Activated T-cell treated with anti-CD3 and anti-CD28 coated beads, Interleukin-2, amount 50 U/mL, for 24 hours (primary cell): ENCODE results near the gene PDLIM1.

Source experiments
- DNase-seq: peaks from one replicate; pipeline ENCODE4 v3.0.0-alpha.2; 2020
- H3K27ac Mint-ChIP-seq: 2 replicates; pipeline ENCODE4 v1.8.0; 2020; ENCODE audit warnings: mild to moderate bottlenecking, mixed read lengths
- H3K27me3 Mint-ChIP-seq: 2 replicates; pipeline ENCODE4 v1.8.0; 2020; ENCODE audit warnings: mixed read lengths
- H3K36me3 Mint-ChIP-seq: 2 replicates; pipeline ENCODE4 v1.8.0; 2020; ENCODE audit warnings: low read depth, mixed read lengths
- H3K4me1 Mint-ChIP-seq: 2 replicates; pipeline ENCODE4 v1.8.0; 2020; ENCODE audit warnings: low read depth, mixed read lengths
- H3K4me3 Mint-ChIP-seq: 2 replicates; pipeline ENCODE4 v1.8.0; 2020; ENCODE audit warnings: mild to moderate bottlenecking, moderate library complexity, mixed read lengths
- H3K9me3 Mint-ChIP-seq: 2 replicates; pipeline ENCODE4 v1.8.0; 2020; ENCODE audit warnings: mixed read lengths

Gene PDLIM1

DNA sequence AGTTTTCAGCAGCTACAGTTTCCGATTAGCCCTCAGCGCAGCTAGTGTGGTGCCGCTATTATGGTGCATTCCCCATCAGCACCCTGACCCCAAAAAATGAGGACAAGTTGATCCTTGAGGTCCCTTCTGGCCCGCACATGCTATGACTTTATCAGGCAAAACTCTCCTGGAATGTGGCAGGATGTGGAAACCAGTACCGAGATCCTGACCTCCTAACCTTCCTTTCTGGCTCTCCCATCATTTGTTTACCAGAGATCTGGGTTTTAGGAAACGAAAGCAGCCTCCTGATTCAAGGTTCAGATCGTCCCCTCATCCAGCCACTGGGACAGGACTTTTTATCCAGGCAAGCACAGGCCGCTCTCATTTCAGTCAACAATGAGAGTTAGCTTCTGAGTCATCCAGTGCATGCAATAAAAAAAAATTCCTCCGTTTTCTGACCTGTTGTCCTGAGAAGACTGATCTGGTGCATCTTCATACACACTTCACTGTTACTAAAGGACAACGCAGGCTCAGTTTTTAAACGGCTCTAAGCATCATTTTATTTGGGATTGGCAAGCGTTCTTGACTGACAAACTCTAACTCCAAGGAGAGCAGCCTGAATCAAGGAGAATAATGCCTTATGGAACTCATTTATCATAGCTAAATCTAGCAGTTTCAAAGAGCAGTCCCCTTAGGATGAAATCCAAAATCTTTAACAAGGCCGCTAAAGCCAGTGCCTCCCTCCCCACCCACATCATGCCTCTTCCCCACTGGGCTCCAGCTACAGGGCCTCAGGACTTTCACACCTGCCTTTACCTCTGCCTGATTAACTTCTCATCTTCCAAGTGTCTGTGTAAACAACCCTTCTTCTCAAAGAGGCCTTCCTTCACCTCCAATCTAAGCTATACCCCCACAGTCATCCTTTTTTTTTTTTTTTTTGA, 17.1 kb downstream of the PDLIM1 start:
- no peak overlapping the region for H3K27ac Mint-ChIP-seq
- no peaks in the 10 kb centered on the region for H3K36me3 Mint-ChIP-seq
- no peak for DNase-seq

DNA sequence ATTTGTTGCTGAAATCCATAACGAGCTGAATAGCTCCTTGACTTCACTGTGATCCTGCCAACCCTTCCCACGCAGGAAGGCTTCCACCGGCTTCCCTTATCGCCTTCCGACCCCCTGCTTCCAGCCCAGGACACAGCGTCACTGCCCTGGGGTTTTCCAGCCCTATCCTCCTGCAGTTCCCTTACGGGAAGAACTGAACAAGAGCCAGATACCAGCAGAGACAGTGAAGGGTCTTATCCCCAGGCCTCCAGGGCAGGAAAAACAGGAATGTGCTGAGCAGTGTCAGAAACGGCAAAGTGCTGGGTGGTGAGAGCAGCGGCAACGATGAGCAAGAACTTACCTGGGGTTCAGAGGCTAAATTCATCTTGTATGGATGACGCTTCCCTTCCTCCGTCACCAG, 22.4 kb downstream of the PDLIM1 start:
- no peaks in the 10 kb centered on the region for H3K36me3 Mint-ChIP-seq
- no peaks in the 10 kb centered on the region for H3K27me3 Mint-ChIP-seq
- no peak overlapping the region for H3K27ac Mint-ChIP-seq
- no peak overlapping the region for H3K4me3 Mint-ChIP-seq
- no peaks in the 10 kb centered on the region for H3K9me3 Mint-ChIP-seq
- no peak for DNase-seq
- no peaks in the 10 kb centered on the region for H3K4me1 Mint-ChIP-seq

More for the DNA sequence above, 17.1 kb downstream of the PDLIM1 start:
- no peaks in the 10 kb centered on the region for H3K9me3 Mint-ChIP-seq
- no peaks in the 10 kb centered on the region for H3K4me1 Mint-ChIP-seq
- H3K4me3 Mint-ChIP-seq, result no peak overlapping the region
- H3K27me3 Mint-ChIP-seq, result no peaks in the 10 kb centered on the region

DNA sequence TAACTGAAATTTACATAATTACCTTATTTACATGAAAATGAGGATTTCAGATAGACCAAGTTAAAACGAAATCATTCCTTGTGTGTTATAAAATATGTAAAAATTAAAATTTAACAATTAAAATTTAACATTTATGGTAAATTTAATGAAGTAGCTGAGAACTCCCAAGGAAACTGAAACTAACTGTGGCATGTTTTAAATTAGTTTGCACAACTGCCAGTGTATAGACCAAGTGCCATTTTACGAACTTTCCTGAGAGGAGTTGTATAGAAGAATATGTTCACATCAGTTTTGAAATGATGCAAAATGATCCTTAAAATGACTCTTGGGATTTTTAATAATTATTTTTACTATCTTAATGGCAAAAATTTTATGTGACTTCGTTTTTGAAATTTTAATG, 23.6 kb downstream of the PDLIM1 start:
- H3K4me1 Mint-ChIP-seq, result no peaks in the 10 kb centered on the region
- no peaks in the 10 kb centered on the region for H3K36me3 Mint-ChIP-seq
- no peaks in the 10 kb centered on the region for H3K27me3 Mint-ChIP-seq
- no peak overlapping the region for H3K4me3 Mint-ChIP-seq
- no peaks in the 10 kb centered on the region for H3K9me3 Mint-ChIP-seq
- no peak overlapping the region for H3K27ac Mint-ChIP-seq
- no peak for DNase-seq

DNA sequence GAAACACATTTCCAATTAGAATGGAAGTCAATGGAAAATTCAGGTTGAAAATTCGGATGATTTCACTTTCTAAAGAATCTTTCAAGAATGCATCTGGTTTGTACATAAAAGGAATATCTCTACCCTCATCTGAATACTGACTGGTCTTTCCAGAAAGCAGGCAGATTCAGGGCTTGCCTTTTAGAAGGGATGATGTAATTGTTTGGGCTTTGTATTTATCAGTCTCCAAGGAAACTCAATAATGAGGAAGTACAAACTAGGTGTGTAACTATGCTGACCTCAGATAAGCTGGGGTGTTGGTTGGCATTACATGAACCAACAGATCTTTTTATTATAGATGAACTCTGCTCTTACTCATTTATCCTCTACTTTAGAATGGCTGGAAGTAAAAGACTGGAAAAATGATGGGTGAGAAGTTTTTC, 24.1 kb downstream of the PDLIM1 start:
- Mint-ChIP-seq H3K27ac (no peak overlapping the region), H3K27me3 (no peaks in the 10 kb centered on the region), H3K36me3 (no peaks in the 10 kb centered on the region), H3K4me3 (no peak overlapping the region), H3K9me3 (no peaks in the 10 kb centered on the region), H3K4me1 (no peaks in the 10 kb centered on the region)
- no peak for DNase-seq

DNA sequence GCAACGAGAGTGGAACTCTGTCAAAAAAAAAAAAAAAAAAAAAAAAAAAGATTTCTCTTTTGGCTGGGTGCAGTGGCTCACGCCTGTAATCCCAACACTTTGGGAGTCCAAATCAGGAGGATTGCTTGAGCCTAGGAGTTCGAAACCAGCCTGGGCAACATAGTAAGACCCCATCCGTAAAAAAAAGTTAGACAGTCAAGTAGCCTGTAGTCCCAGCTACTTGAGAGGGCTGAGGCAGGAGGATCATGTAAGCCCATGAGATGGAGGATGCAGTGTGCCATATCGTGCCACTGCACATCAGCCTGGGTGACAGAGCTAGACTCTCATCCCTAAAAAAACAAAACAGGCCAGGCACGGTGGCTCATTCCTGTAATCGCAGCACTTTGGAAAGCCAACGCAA, 25.2 kb downstream of the PDLIM1 start:
- no peak for DNase-seq
- Mint-ChIP-seq H3K9me3 (no peaks in the 10 kb centered on the region), H3K27ac (no peak overlapping the region), H3K4me3 (no peak overlapping the region), H3K36me3 (no peaks in the 10 kb centered on the region), H3K27me3 (no peaks in the 10 kb centered on the region), H3K4me1 (no peaks in the 10 kb centered on the region)

GRCh38 chr10:95264227-95265051, 26.4 kb downstream of the PDLIM1 start:
- Mint-ChIP-seq H3K36me3 (no peaks in the 10 kb centered on the region), H3K4me3 (no peak overlapping the region), H3K9me3 (no peaks in the 10 kb centered on the region), H3K27ac (no peak overlapping the region), H3K4me1 (no peaks in the 10 kb centered on the region), H3K27me3 (no peaks in the 10 kb centered on the region)
- no peak for DNase-seq

DNA sequence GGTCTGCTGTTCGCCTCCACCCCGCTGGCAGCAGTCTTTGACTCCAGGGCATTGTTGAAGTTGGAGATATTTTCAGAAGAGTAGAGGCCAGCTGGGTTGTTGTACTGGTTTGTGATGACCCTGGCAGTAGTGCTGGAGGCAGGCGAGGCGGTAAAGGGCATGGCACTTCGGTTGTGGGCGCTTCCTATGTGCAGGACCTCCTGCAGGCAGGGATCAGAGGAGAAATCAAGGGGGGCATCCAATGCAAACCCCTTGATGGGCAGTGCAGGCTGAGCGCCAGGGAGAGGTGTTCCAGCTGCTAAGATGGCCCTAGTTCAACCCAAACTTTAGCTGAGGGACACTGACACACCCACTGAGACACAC, 27.0 kb downstream of the PDLIM1 start:
- Mint-ChIP-seq H3K4me3 (no peak overlapping the region), H3K27ac (no peak overlapping the region), H3K36me3 (no peaks in the 10 kb centered on the region), H3K9me3 (no peaks in the 10 kb centered on the region), H3K27me3 (no peaks in the 10 kb centered on the region), H3K4me1 (no peaks in the 10 kb centered on the region)
- no peak for DNase-seq

DNA sequence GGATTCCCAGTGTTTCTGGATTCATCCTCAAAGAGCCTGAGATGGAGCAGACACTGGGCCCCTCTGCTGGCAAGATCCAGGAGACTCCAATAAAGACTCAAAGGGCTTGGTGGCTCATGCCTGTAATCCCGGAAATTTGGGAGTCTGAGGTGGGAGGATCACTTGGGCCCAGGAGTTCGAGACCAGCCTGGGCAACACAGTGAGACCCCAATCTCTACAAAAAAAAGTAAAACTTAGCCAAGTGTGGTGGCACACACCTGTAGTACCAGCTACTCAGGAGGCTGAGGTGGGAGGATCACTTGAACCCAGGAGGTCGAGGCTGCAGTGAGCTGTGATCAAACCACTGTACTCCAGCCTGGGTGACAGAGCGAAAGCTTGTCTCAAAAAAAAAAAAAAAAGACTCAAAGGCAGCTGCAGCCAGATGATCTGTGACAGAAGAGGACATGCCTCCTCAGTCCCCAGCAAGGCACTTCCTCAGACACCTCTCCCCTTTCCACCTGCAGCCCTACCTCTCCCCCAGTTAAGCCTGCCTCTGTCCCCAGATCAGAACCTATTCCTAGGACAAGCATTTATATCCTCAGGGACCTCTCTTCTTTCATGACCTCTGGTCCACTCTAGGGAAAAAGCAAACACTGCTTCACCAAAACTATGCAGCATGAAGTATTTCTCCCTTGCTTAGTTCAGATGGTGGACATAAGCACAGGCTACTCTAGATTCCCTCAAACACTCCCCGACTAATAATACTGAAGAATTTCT, 27.9 kb downstream of the PDLIM1 start:
- Mint-ChIP-seq H3K27ac (no peak overlapping the region), H3K4me3 (no peak overlapping the region), H3K9me3 (no peaks in the 10 kb centered on the region), H3K36me3 (no peaks in the 10 kb centered on the region), H3K4me1 (no peaks in the 10 kb centered on the region), H3K27me3 (no peaks in the 10 kb centered on the region)
- DNase-seq, result no peak

- no peaks in the 10 kb centered on the region for H3K4me1 Mint-ChIP-seq
- no peak overlapping the region for H3K27ac Mint-ChIP-seq
- no peaks in the 10 kb centered on the region for H3K27me3 Mint-ChIP-seq
- DNase-seq, result no peak
- no peaks in the 10 kb centered on the region for H3K36me3 Mint-ChIP-seq
- no peak overlapping the region for H3K4me3 Mint-ChIP-seq
- H3K9me3 Mint-ChIP-seq, result no peaks in the 10 kb centered on the region
These were observed 28.9 kb downstream of the PDLIM1 start for GRCh38 chr10:95261926-95262325.

DNA sequence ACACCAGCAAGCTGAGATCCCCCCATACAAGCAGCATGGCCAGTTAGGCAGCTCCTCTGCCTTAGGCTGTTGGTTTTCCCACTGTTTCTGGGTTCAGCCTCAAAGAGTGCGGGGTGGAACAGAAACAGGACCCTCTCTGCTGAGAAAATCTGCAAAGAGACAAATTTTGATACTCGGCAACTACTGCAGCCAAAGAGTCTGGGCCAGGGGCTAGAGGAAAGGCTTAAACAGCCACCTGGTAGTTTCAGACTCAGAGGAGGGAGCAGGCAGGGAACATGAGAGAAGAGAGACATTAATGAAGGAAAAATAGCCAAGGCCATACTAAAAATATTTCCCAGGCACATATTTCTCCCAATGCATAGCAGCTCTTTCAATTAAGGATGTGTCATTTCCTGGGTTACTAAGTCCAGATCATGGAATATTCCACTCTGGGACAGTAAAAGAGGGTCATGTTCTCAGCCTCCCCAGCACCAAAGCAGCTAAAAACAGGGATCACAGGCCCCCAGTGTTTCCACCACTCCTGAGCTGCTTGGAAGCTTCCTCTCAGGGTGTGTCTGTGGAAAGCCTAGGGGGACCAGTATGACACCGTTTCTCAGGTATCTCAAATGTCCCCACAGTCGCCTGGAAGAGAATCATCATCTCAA, 29.8 kb downstream of the PDLIM1 start:
- Mint-ChIP-seq H3K4me3 (no peak overlapping the region), H3K27me3 (no peaks in the 10 kb centered on the region), H3K27ac (no peak overlapping the region), H3K9me3 (no peaks in the 10 kb centered on the region), H3K4me1 (no peaks in the 10 kb centered on the region), H3K36me3 (no peaks in the 10 kb centered on the region)
- DNase-seq, result no peak

- Mint-ChIP-seq H3K4me3 (no peak overlapping the region), H3K27me3 (no peaks in the 10 kb centered on the region), H3K27ac (no peak overlapping the region), H3K4me1 (no peaks in the 10 kb centered on the region), H3K9me3 (peaks cover 2% of the 10 kb centered on the region), H3K36me3 (no peaks in the 10 kb centered on the region)
- no peak for DNase-seq
These were observed 30.4 kb downstream of the PDLIM1 start for GRCh38 chr10:95260397-95260881.

DNA sequence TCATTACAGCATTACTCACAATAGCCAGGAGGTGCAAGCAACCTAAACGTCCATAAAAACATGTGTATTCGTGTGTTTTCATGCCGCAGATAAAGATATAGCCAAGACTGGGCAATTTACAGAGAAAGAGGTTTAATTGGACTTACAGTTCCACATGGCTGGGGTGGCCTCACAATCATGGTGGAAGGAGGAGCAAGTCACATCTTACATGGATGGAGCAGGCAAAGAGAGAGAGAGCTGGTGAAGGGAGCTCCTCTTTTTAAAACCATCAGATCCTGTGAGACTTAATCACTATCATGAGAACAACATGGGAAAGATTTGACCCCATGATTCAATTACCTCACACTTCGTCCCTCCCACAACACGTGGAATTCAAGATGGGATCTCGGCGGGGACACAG, 33.0 kb downstream of the PDLIM1 start:
- Mint-ChIP-seq H3K4me3 (no peak overlapping the region), H3K9me3 (peaks cover 2% of the 10 kb centered on the region), H3K36me3 (no peaks in the 10 kb centered on the region), H3K27ac (no peak overlapping the region), H3K4me1 (no peaks in the 10 kb centered on the region), H3K27me3 (peaks cover under 1% of the 10 kb centered on the region)
- DNase-seq, result no peak

- H3K4me3 Mint-ChIP-seq, result no peak overlapping the region
- H3K9me3 Mint-ChIP-seq, result peaks cover 2% of the 10 kb centered on the region
- H3K36me3 Mint-ChIP-seq, result no peaks in the 10 kb centered on the region
- H3K27me3 Mint-ChIP-seq, result peaks cover 13% of the 10 kb centered on the region
- no peaks in the 10 kb centered on the region for H3K4me1 Mint-ChIP-seq
- no peak overlapping the region for H3K27ac Mint-ChIP-seq
- DNase-seq, result no peak
These were observed 34.5 kb downstream of the PDLIM1 start for GRCh38 chr10:95256268-95256667.

DNA sequence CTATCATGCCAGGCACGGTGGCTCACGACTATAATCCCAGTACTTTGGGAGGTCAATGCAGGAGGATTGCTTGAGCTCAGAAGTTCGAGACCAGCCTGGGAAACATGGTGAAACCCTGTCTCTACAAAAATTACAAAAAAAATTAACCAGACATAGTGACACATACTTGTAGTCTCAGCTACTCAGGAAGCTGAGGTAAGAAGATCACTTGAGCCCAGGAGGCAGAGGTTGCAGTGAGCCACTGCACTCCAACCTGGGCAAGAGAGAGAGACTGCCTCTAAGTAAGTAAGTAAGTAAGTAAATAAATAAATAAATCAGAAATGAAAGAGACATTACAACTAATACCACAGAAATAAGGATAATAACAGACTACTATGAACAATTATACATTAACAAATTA, 36.2 kb downstream of the PDLIM1 start:
- Mint-ChIP-seq H3K27me3 (peaks cover 18% of the 10 kb centered on the region), H3K36me3 (no peaks in the 10 kb centered on the region), H3K4me3 (no peak overlapping the region), H3K9me3 (peaks cover 2% of the 10 kb centered on the region), H3K4me1 (no peaks in the 10 kb centered on the region), H3K27ac (no peak overlapping the region)
- DNase-seq, result no peak
